ENCODE data around the gene WDR90. TPM values are rescaled to one million over a fixed set of nuclear protein-coding genes. Genes with fewer than 3 reads are reported as not detected.

The WDR90 gene
- total and polyA plus RNA-seq, 2 of the 13 experiments (the other 11 are each of a cell fraction or from before 2014, with no cell fraction given), result 14.9 to 28.9 TPM

DNA sequence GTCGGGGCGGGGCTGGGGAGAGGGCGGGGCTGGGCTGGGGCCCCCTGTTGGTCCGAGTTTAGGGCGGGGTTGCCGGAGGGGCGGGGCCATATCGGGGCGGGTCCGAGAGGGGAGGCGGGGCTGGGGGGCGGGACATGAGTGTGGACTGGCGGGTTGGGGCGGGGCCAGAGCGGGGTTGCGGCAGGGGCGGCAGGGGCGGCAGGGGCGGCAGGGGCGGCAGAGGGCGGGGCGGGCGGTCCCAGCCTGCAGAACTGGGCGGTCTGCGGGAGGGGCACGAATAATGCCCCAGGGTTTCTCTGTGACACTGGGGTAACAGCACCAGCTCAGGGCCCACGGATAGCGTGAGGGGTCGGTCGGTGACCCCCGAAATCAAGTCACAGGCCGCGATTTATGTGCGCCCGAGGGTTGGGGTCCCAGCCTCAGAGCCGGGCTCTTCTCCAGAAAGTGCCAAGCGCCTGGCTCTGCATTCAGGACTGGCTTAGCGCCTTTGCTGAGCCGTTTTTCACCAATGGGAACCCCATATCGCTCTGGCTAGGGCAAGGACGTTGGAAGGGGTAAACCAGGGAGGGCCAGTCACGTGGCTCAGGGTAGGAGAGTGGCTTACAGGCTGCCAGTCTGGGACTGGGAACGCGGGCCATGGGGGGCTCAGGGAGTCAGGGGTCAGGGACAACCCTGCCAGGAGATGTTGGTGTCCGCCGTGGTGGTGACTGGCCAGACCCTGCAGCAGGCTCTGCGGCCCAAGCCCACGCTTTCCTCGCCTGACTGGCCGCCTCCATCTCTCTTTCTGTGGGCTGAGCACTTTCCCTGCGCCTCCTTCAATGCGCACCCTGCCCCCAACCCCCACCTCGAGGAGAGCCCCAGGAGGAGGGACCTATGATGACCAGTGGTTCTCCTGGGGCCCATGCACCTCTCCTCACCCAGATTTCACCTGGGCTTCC, 11.8 kb upstream of the WDR90 start (continued):
- TF ChIP-seq, protein P1, sequence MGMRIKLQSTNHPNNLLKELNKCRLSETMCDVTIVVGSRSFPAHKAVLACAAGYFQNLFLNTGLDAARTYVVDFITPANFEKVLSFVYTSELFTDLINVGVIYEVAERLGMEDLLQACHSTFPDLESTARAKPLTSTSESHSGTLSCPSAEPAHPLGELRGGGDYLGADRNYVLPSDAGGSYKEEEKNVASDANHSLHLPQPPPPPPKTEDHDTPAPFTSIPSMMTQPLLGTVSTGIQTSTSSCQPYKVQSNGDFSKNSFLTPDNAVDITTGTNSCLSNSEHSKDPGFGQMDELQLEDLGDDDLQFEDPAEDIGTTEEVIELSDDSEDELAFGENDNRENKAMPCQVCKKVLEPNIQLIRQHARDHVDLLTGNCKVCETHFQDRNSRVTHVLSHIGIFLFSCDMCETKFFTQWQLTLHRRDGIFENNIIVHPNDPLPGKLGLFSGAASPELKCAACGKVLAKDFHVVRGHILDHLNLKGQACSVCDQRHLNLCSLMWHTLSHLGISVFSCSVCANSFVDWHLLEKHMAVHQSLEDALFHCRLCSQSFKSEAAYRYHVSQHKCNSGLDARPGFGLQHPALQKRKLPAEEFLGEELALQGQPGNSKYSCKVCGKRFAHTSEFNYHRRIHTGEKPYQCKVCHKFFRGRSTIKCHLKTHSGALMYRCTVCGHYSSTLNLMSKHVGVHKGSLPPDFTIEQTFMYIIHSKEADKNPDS (CRISPR knock-in tag; IDR thresholded peaks at IDR 0.05), result no peak
- TF ChIP-seq ZNF567 (CRISPR knock-in tag; IDR thresholded peaks at IDR 0.05; ENCODE audit: borderline replicate concordance) (no peak), CREB1 (IDR thresholded peaks at IDR 0.05) (no peak), CREB1 (CRISPR knock-in tag; IDR thresholded peaks at IDR 0.05) (no peak), ZNF563 (CRISPR knock-in tag; IDR thresholded peaks at IDR 0.05) (no peak; the same call in 1 of the 2 replicates), HIVEP1 (CRISPR knock-in tag; IDR thresholded peaks at IDR 0.05) (no peak), ZNF670 (CRISPR knock-in tag; IDR thresholded peaks at IDR 0.05; ENCODE audit: borderline replicate concordance) (no peak), MIER2 (CRISPR knock-in tag; IDR thresholded peaks at IDR 0.05) (no peak), SRF (IDR thresholded peaks at IDR 0.05; ENCODE audit: low read depth, low read length) (no peak), KMT2A (CRISPR knock-in tag; IDR thresholded peaks at IDR 0.05) (no peak), SRSF9 (IDR thresholded peaks at IDR 0.05; ENCODE audit: borderline replicate concordance, insufficient read depth, low read depth, low read length, poor library complexity, severe bottlenecking) (no peak), ZNF780A (CRISPR knock-in tag; IDR thresholded peaks at IDR 0.05) (no peak)
- TF ChIP-seq, protein P2, sequence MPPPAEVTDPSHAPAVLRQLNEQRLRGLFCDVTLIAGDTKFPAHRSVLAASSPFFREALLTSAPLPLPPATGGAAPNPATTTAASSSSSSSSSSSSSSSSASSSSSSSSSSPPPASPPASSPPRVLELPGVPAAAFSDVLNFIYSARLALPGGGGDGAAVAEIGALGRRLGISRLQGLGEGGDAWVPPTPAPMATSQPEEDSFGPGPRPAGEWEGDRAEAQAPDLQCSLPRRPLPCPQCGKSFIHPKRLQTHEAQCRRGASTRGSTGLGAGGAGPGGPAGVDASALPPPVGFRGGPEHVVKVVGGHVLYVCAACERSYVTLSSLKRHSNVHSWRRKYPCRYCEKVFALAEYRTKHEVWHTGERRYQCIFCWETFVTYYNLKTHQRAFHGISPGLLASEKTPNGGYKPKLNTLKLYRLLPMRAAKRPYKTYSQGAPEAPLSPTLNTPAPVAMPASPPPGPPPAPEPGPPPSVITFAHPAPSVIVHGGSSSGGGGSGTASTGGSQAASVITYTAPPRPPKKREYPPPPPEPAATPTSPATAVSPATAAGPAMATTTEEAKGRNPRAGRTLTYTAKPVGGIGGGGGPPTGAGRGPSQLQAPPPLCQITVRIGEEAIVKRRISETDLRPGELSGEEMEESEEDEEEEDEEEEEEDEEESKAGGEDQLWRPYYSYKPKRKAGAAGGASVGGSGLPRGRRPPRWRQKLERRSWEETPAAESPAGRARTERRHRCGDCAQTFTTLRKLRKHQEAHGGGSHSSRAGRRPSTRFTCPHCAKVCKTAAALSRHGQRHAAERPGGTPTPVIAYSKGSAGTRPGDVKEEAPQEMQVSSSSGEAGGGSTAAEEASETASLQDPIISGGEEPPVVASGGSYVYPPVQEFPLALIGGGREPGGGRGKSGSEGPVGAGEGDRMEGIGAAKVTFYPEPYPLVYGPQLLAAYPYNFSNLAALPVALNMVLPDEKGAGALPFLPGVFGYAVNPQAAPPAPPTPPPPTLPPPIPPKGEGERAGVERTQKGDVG (CRISPR knock-in tag; IDR thresholded peaks at IDR 0.05; ENCODE audit: borderline replicate concordance), result peak; percentile 51; the same call in 1 of the 2 replicates
- TF ChIP-seq, protein P3, sequence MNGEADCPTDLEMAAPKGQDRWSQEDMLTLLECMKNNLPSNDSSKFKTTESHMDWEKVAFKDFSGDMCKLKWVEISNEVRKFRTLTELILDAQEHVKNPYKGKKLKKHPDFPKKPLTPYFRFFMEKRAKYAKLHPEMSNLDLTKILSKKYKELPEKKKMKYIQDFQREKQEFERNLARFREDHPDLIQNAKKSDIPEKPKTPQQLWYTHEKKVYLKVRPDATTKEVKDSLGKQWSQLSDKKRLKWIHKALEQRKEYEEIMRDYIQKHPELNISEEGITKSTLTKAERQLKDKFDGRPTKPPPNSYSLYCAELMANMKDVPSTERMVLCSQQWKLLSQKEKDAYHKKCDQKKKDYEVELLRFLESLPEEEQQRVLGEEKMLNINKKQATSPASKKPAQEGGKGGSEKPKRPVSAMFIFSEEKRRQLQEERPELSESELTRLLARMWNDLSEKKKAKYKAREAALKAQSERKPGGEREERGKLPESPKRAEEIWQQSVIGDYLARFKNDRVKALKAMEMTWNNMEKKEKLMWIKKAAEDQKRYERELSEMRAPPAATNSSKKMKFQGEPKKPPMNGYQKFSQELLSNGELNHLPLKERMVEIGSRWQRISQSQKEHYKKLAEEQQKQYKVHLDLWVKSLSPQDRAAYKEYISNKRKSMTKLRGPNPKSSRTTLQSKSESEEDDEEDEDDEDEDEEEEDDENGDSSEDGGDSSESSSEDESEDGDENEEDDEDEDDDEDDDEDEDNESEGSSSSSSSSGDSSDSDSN (CRISPR knock-in tag; IDR thresholded peaks at IDR 0.05), result 0 out of 2 replicates have a peak, but pooled peaks have one; percentile 18
- TF ChIP-seq, protein P4, sequence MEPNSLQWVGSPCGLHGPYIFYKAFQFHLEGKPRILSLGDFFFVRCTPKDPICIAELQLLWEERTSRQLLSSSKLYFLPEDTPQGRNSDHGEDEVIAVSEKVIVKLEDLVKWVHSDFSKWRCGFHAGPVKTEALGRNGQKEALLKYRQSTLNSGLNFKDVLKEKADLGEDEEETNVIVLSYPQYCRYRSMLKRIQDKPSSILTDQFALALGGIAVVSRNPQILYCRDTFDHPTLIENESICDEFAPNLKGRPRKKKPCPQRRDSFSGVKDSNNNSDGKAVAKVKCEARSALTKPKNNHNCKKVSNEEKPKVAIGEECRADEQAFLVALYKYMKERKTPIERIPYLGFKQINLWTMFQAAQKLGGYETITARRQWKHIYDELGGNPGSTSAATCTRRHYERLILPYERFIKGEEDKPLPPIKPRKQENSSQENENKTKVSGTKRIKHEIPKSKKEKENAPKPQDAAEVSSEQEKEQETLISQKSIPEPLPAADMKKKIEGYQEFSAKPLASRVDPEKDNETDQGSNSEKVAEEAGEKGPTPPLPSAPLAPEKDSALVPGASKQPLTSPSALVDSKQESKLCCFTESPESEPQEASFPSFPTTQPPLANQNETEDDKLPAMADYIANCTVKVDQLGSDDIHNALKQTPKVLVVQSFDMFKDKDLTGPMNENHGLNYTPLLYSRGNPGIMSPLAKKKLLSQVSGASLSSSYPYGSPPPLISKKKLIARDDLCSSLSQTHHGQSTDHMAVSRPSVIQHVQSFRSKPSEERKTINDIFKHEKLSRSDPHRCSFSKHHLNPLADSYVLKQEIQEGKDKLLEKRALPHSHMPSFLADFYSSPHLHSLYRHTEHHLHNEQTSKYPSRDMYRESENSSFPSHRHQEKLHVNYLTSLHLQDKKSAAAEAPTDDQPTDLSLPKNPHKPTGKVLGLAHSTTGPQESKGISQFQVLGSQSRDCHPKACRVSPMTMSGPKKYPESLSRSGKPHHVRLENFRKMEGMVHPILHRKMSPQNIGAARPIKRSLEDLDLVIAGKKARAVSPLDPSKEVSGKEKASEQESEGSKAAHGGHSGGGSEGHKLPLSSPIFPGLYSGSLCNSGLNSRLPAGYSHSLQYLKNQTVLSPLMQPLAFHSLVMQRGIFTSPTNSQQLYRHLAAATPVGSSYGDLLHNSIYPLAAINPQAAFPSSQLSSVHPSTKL (CRISPR knock-in tag; IDR thresholded peaks at IDR 0.05), result no peak
